Adrenal gland (tissue), 12 donors: Measurements from ENCODE around the gene KLF15. TPM values are rescaled to one million over a fixed set of nuclear protein-coding genes. Genes with fewer than 3 reads are reported as not detected.

Experiments used
- DNase-seq, 7 donors: peaks; one replicate each; pipeline ENCODE4 v3.0.0-alpha.2; 2019 to 2020
- H3K27ac ChIP-seq, 5 donors: fragments of 200-600 bp; sonication (generic) in 4 of 5; 1 replicate in 3 of 5; 2 replicates in 2 of 5; pipeline versions ENCODE4 v1.5.1 to v1.8.0; 2016 to 2020; ENCODE audit warnings: mild to moderate bottlenecking in 1 of 5
- H3K27me3 ChIP-seq: fragments of 200-600 bp; 2 replicates; pipeline ENCODE4 v1.8.0; 2021
- H3K36me3 ChIP-seq, 2 donors: fragments of 200-600 bp; replicated peaks in 1 of 2; 1 replicate in 1 of 2; 2 replicates in 1 of 2; pipeline versions ENCODE4 v1.5.1 to v1.8.0; 2018 to 2022
- H3K4me1 ChIP-seq, 2 donors: fragments of 200-600 bp; replicated peaks in 1 of 2; 1 replicate in 1 of 2; 2 replicates in 1 of 2; pipeline versions ENCODE4 v1.5.1 to v1.8.0; 2018 to 2021
- H3K4me3 ChIP-seq, 4 donors: fragments of 200-600 bp; sonication (generic) in 3 of 4; one replicate each; pipeline ENCODE4 v1.5.1; 2016 to 2018
- H3K9me3 ChIP-seq, 3 donors: fragments of 200-600 bp; sonication (generic) in 1 of 3; replicated peaks in 1 of 3; 1 replicate in 2 of 3; 2 replicates in 1 of 3; pipeline versions ENCODE4 v1.5.1 to v1.8.0; 2016 to 2021
- CTCF ChIP-seq, 6 experiments: fragments of 450-650 bp in 4 of 6; fragments of 200-600 bp in 2 of 6; sonication (generic) in 1 of 6; IDR thresholded peaks; 1 replicate in 5 of 6; 2 replicates in 1 of 6; pipeline versions ENCODE4 v1.5.1 to v1.8.0; 2016 to 2021; ENCODE audit warnings: antibody characterized with exemption in 6 of 6, mild to moderate bottlenecking in 2 of 6, moderate library complexity in 1 of 6
- POLR2A ChIP-seq, 2 donors: fragments of 450-650 bp; IDR thresholded peaks; one replicate each; pipeline ENCODE4 v1.6.1; 2017; ENCODE audit warnings: antibody characterized with exemption in 2 of 2, mild to moderate bottlenecking in 2 of 2, moderate library complexity in 1 of 2
- WGBS, 4 donors: extraction: QIAGEN DNeasy Blood & Tissue Kit in 2 of 4; methylation state at CpG; one replicate each; pipeline versions ENCODE4 v1.1.5 to v1.1.7; 2013 to 2017; 5-methylcytosine and 5-hydroxymethylcytosine counted together
- intact Hi-C, 2 donors: fragments of 100-400 bp; cut with DNase I; formaldehyde crosslinking; loops; one replicate each; pipeline versions ENCODE4 v1.14.1 to v1.15.0; 2022 to 2023
- polyA plus RNA-seq, 3 donors: library from polyadenylated mRNA; stranded (reverse); fragments of 200-250 nt in 2 of 3; fragments of 350-450 nt in 1 of 3; fragmentation: Illumina TruSeq in 1 of 3; extraction: RNeasy Lipid Tissue Mini Kit (QIAGEN cat#74804) in 1 of 3; gene quantifications; one replicate each; pipeline ENCODE4 v1.2.3, GENCODE V29; 2013 to 2014
- total RNA-seq, 9 donors: library from RNA; depleted of rRNA in 4 of 9; stranded (reverse); fragments of >200 nt in 4 of 9; fragments of 120-200 nt in 1 of 9; fragmentation: NEBNext Ultra II Directional in 1 of 9; extraction: Animal tissue kit (Norgen Biotek cat#: 25700) in 1 of 9; gene quantifications; one replicate each; pipeline versions ENCODE4 v1.1.0 to v1.2.4, GENCODE V29; 2013 to 2023
- donor health status: healthy with polysubstance abuse.
- donor health status: Bipolar disorder and iron deficiency.
- donor health status: DM: yes; HTN: yes; CAD: no.
- donor health status: DM: no; HTN: no; CAD: no.
- donor health status: DM: no; HTN: no; CAD: no.
- donor health status: DM: yes; HTN: yes; CAD: no.

KLF15 gene
- total and polyA plus RNA-seq, 12 donors = 2.0 to 22.4 (median 11.8) TPM

- H3K9me3 ChIP-seq = no peaks in the 10 kb centered on the region
- H3K4me3 ChIP-seq = peak overlapping the region in 1 of 4 donors; percentile 36
- WGBS, 4 donors = 2 to 5% (median 3%) methylated on average over 38 to 58 of the region's 58 CpGs
- H3K36me3 ChIP-seq = no peaks in the 10 kb centered on the region
- no peaks in the 10 kb centered on the region for H3K27me3 ChIP-seq
- H3K27ac ChIP-seq = peak overlapping the region in 4 of 5 donors; percentile 43 to 79 (median 72)
- H3K4me1 ChIP-seq = peaks cover 4 to 5% of the 10 kb centered on the region in 2 donors
- DNase-seq = peak; percentile 84 to 98 (median 96)
- TF ChIP-seq CTCF (IDR thresholded peaks at IDR 0.05) (peak; percentile 62 to 99 (median 94)), POLR2A (IDR thresholded peaks at IDR 0.05) (peak; percentile 40 to 56)
- intact Hi-C loops = loop anchor here in 1 of 2 donors (2.0 kb wide), 1 partner anchor 130 kb away; no protein-coding TSS in a partner anchor
These were observed 32.0 kb upstream of the KLF15 start for GRCh38 chr3:126389112-126389793.

- H3K27me3 ChIP-seq = no peaks in the 10 kb centered on the region
- no peaks in the 10 kb centered on the region for H3K9me3 ChIP-seq
- 29 to 55% (median 33%) methylated on average over 2 of the region's 2 CpGs for WGBS, 4 donors
- no peaks in the 10 kb centered on the region for H3K4me1 ChIP-seq
- DNase-seq = peak in 1 of 7 donors; percentile 1
- no peaks in the 10 kb centered on the region for H3K36me3 ChIP-seq
- intact Hi-C loops = no loop called here
- no peak overlapping the region for H3K4me3 ChIP-seq
- H3K27ac ChIP-seq = no peak overlapping the region
- TF ChIP-seq POLR2A (IDR thresholded peaks at IDR 0.05) = no peak
- TF ChIP-seq CTCF (IDR thresholded peaks at IDR 0.05) = no peak
These were observed 24.8 kb upstream of the KLF15 start for GRCh38 chr3:126381966-126382365.

- H3K27ac ChIP-seq = no peak overlapping the region
- TF ChIP-seq CTCF (IDR thresholded peaks at IDR 0.05) (no peak), POLR2A (IDR thresholded peaks at IDR 0.05) (no peak)
- 68 to 74% (median 73%) methylated on average over 17 of the region's 17 CpGs for whole genome bisulfite sequencing, 4 donors
- H3K4me1 ChIP-seq = no peaks in the 10 kb centered on the region
- no peaks in the 10 kb centered on the region for H3K36me3 ChIP-seq
- no peaks in the 10 kb centered on the region for H3K9me3 ChIP-seq
- DNase-seq = no peak
- no peaks in the 10 kb centered on the region for H3K27me3 ChIP-seq
- H3K4me3 ChIP-seq = no peak overlapping the region
- intact Hi-C loops = no loop called here
These were observed 23.0 kb upstream of the KLF15 start for GRCh38 chr3:126380011-126380768.

- peak in 3 of 7 donors; percentile 26 to 43 (median 29) for DNase-seq
- no peak for TF ChIP-seq CTCF (IDR thresholded peaks at IDR 0.05)
- no peak for TF ChIP-seq POLR2A (IDR thresholded peaks at IDR 0.05)
- H3K36me3 ChIP-seq = no peaks in the 10 kb centered on the region
- H3K27ac ChIP-seq = no peak overlapping the region
- no peaks in the 10 kb centered on the region for H3K9me3 ChIP-seq
- peaks cover 0 to 10% of the 10 kb centered on the region in 2 donors for H3K4me1 ChIP-seq
- intact Hi-C loops = no loop called here
- H3K4me3 ChIP-seq = no peak overlapping the region
- H3K27me3 ChIP-seq = no peaks in the 10 kb centered on the region
- 63 to 69% (median 65%) methylated on average over 3 to 6 of the region's 6 CpGs for WGBS, 4 donors
These were observed 21.1 kb upstream of the KLF15 start for GRCh38 chr3:126378341-126378751.
